PFSK-1 (cell line): ENCODE measurements around the gene RGS12.

Experiments used
- FOXP2 ChIP-seq: optimal IDR thresholded peaks from 2 replicates; pipeline ENCODE3; 2011; ENCODE audit warnings: borderline replicate concordance, control low read depth, inconsistent platforms; ENCODE audit not compliant: insufficient read depth; ENCODE audit errors: extremely low read length, extremely low read depth
- POLR2AphosphoS5 ChIP-seq: IDR thresholded peaks from 2 replicates; pipeline ENCODE4 v1.6.1; 2012; ENCODE audit warnings: low read depth, mild to moderate bottlenecking, control low read depth, low read length, moderate library complexity
- SIN3A ChIP-seq: IDR thresholded peaks from 2 replicates; pipeline ENCODE4 v1.6.1; 2012; ENCODE audit warnings: mild to moderate bottlenecking, low read length, moderate library complexity, borderline replicate concordance; ENCODE audit not compliant: insufficient read depth
- TAF1 ChIP-seq: IDR thresholded peaks from 2 replicates; pipeline ENCODE4 v1.6.1; 2012; ENCODE audit warnings: low read length, control low read depth, borderline replicate concordance; ENCODE audit not compliant: insufficient read depth

- TF ChIP-seq POLR2AphosphoS5 (no peak), SIN3A (no peak), TAF1 (no peak), FOXP2 (no peak)
Measured at GRCh38 chr4:3341760-3342159, 48.9 kb downstream of the RGS12 start.
